ENCODE results near the gene CPEB4.

GRCh38 chr5:173862047-173862477 lies 26.1 kb upstream of the CPEB4 start:
- TF ChIP-seq EZH2 (IDR thresholded peaks at IDR 0.05) (no peak), POLR2AphosphoS5 (IDR thresholded peaks at IDR 0.05; ENCODE audit: borderline replicate concordance, low read depth, low read length) (no peak)
